ENCODE results near the gene SCYGR1.
"Not testable (repeated sequence)": the region's sequence is repeated elsewhere in the genome, so short reads cannot be mapped to it uniquely, and the experiment has no call there.

The SCYGR1 gene

GRCh38 chr2:227402321-227402720 lies 14.6 kb upstream of the SCYGR1 start:
- no peak for DNase-seq

- DNase-seq: no peak
Measured at GRCh38 chr2:227401550-227401949, 13.8 kb upstream of the SCYGR1 start.

- no peak for DNase-seq
Measured at GRCh38 chr2:227398684-227399670, 11.2 kb upstream of the SCYGR1 start.

- no peak for DNase-seq
Measured at GRCh38 chr2:227397562-227397961, 9.8 kb upstream of the SCYGR1 start.

- no peak for DNase-seq
Measured at GRCh38 chr2:227395556-227395955, 7.8 kb upstream of the SCYGR1 start.

GRCh38 chr2:227394401-227394800 lies 6.7 kb upstream of the SCYGR1 start:
- no peak for DNase-seq

- no peak for DNase-seq
Measured at GRCh38 chr2:227390468-227391256, 2.9 kb upstream of the SCYGR1 start.

GRCh38 chr2:227389661-227390060 lies 1.9 kb upstream of the SCYGR1 start:
- no peak for DNase-seq

GRCh38 chr2:227389231-227389630 lies 1.5 kb upstream of the SCYGR1 start:
- no peak for DNase-seq

- no peak for DNase-seq
Measured at GRCh38 chr2:227388537-227389011, 825 bp upstream of the SCYGR1 start.

- no peak for DNase-seq
Measured at GRCh38 chr2:227386630-227387029, 1.1 kb downstream of the SCYGR1 start.

GRCh38 chr2:227383686-227384085 lies 4.1 kb downstream of the SCYGR1 start:
- DNase-seq: no peak

GRCh38 chr2:227382241-227382835 lies 5.4 kb downstream of the SCYGR1 start:
- not testable (repeated sequence) for DNase-seq

GRCh38 chr2:227379095-227379494 lies 8.7 kb downstream of the SCYGR1 start, which contains the start of gene TM4SF20:
Gene TM4SF20, minus strand, starts transcription at chr2:227379306. Its CDS starts 38 bp downstream, at chr2:227379268.
- no peak for DNase-seq

GRCh38 chr2:227378371-227378782 lies 9.4 kb downstream of the SCYGR1 start:
- DNase-seq: no peak

- DNase-seq: no peak
Measured at GRCh38 chr2:227377467-227378351, 10.0 kb downstream of the SCYGR1 start.

GRCh38 chr2:227376656-227377396 lies 10.9 kb downstream of the SCYGR1 start:
- DNase-seq: no peak

- no peak for DNase-seq
Measured at GRCh38 chr2:227374158-227374557, 13.6 kb downstream of the SCYGR1 start.

GRCh38 chr2:227373389-227373788 lies 14.4 kb downstream of the SCYGR1 start:
- DNase-seq: no peak

- DNase-seq: no peak
Measured at GRCh38 chr2:227370791-227371312, 16.9 kb downstream of the SCYGR1 start.

GRCh38 chr2:227370092-227370491 lies 17.7 kb downstream of the SCYGR1 start:
- no peak for DNase-seq

Measured in activated CD4-positive, CD25-positive, alpha-beta regulatory T cell treated with anti-CD3 and anti-CD28 coated beads, Interleukin-2, amount 50 U/mL, for 72 hours (primary cell).